NT2/D1 (cell line): ENCODE measurements around the gene DLGAP3.

ENCODE experiments used
- DNase-seq: peaks from one replicate; pipeline ENCODE4 v3.0.0-alpha.2; 2011; ENCODE audit warnings: low read depth, low spot score
- H3K27me3 ChIP-seq: 2 replicates; pipeline ENCODE4 v1.6.0; 2011; ENCODE audit warnings: mild to moderate bottlenecking; ENCODE audit not compliant: insufficient read length, insufficient read depth
- H3K36me3 ChIP-seq: 2 replicates; pipeline ENCODE4 v1.6.1; 2011; ENCODE audit warnings: mild to moderate bottlenecking, low read length, mixed read lengths; ENCODE audit not compliant: insufficient read depth, insufficient read length
- H3K4me1 ChIP-seq: 2 replicates; pipeline ENCODE4 v1.5.1; 2011; ENCODE audit not compliant: insufficient read depth, insufficient read length
- H3K4me3 ChIP-seq: 2 replicates; pipeline ENCODE4 v1.5.1; 2011; ENCODE audit warnings: low read depth; ENCODE audit not compliant: insufficient read length
- H3K9ac ChIP-seq: 2 replicates; pipeline ENCODE4 v1.6.0; 2011; ENCODE audit warnings: low read depth; ENCODE audit not compliant: insufficient read length
- H3K9me3 ChIP-seq: 2 replicates; pipeline ENCODE4 v1.5.1; 2011; ENCODE audit warnings: mild to moderate bottlenecking, low read length; ENCODE audit not compliant: insufficient read depth
- SUZ12 ChIP-seq: IDR thresholded peaks from 2 replicates; pipeline ENCODE4 v1.6.1; 2011; ENCODE audit not compliant: insufficient read length, insufficient read depth; ENCODE audit errors: extremely low read depth
- YY1 ChIP-seq: IDR thresholded peaks from 2 replicates; pipeline ENCODE4 v1.6.1; 2011; ENCODE audit not compliant: insufficient read length, insufficient read depth
- ZNF274 ChIP-seq: IDR thresholded peaks from 2 replicates; pipeline ENCODE4 v1.6.1; 2011; ENCODE audit warnings: mild to moderate bottlenecking, low read depth, low read length

DLGAP3 gene

GRCh38 chr1:34869760-34870159 lies 59.7 kb downstream of the DLGAP3 start:
- H3K4me3 ChIP-seq, result no peak overlapping the region
- no peaks in the 10 kb centered on the region for H3K36me3 ChIP-seq
- DNase-seq, result no peak
- H3K9me3 ChIP-seq, result no peaks in the 10 kb centered on the region
- no peak overlapping the region for H3K9ac ChIP-seq
- H3K27me3 ChIP-seq, result peaks cover 30% of the 10 kb centered on the region
- no peak for TF ChIP-seq YY1
- TF ChIP-seq SUZ12, result no peak
- no peak for TF ChIP-seq ZNF274
- no peaks in the 10 kb centered on the region for H3K4me1 ChIP-seq

GRCh38 chr1:34868230-34869049 lies 61.0 kb downstream of the DLGAP3 start:
- H3K27me3 ChIP-seq, result peaks cover 41% of the 10 kb centered on the region
- H3K36me3 ChIP-seq, result no peaks in the 10 kb centered on the region
- no peak for DNase-seq
- no peaks in the 10 kb centered on the region for H3K9me3 ChIP-seq
- H3K4me3 ChIP-seq, result no peak overlapping the region
- H3K4me1 ChIP-seq, result no peaks in the 10 kb centered on the region
- no peak overlapping the region for H3K9ac ChIP-seq
- TF ChIP-seq ZNF274 (no peak), YY1 (no peak), SUZ12 (no peak)

DNA sequence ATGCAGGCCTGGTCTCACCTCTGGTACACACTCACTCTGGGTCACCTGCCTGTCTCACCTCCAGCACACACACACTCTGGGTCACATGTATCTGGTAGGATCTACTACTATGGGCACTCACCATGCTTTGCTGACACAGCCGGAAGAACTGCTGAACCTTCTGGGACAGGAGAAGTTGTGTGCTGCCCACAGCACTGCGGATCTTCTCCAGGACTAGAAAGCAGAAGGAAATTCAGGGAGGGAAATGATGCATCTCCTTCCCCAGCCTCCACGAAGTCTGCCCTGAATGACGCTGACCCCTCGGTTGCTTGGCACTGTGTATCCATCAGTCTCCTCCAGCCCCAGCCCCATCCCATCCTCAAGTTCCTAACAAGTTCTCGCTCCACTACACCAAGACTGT lies 62.0 kb downstream of the DLGAP3 start:
- TF ChIP-seq ZNF274, result no peak
- TF ChIP-seq SUZ12, result no peak
- TF ChIP-seq YY1, result no peak
- Histone ChIP-seq H3K4me3 (no peak overlapping the region), H3K9me3 (no peaks in the 10 kb centered on the region), H3K27me3 (peaks cover 41% of the 10 kb centered on the region), H3K36me3 (no peaks in the 10 kb centered on the region), H3K9ac (no peak overlapping the region), H3K4me1 (no peaks in the 10 kb centered on the region)
- no peak for DNase-seq

DNA sequence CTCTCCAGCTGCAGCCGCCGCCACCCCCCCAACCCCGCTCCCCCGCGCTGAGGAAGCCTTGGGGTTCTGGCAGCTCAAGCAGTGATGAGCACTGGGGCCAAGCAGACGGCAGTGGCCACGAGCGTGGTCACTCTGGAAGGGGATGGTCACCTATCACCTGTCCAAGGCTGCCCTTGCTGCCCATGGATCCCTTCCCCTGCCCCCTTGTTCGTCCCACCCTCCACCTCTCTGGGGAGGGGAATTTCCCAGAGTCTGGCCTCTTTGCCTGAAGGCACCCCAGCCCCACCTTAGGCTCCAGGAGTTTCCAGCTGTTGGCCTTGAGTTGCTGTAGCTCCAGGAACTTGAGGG lies 62.7 kb downstream of the DLGAP3 start:
- peak overlapping the region; percentile 88 for H3K9ac ChIP-seq
- DNase-seq, result no peak

GRCh38 chr1:34865981-34866761 lies 63.3 kb downstream of the DLGAP3 start:
- Histone ChIP-seq H3K4me1 (no peaks in the 10 kb centered on the region), H3K9ac (peak overlapping the region; percentile 88), H3K36me3 (no peaks in the 10 kb centered on the region), H3K27me3 (peaks cover 41% of the 10 kb centered on the region), H3K4me3 (peak overlapping the region; percentile 64), H3K9me3 (no peaks in the 10 kb centered on the region)
- TF ChIP-seq ZNF274 (no peak), SUZ12 (peak; percentile 37), YY1 (no peak)
- DNase-seq, result peak; percentile 88

More for the DNA sequence above, 62.7 kb downstream of the DLGAP3 start:
- TF ChIP-seq SUZ12 (no peak), YY1 (no peak), ZNF274 (no peak)
- Histone ChIP-seq H3K36me3 (no peaks in the 10 kb centered on the region), H3K9me3 (no peaks in the 10 kb centered on the region), H3K4me3 (peak overlapping the region; percentile 64), H3K4me1 (no peaks in the 10 kb centered on the region), H3K27me3 (peaks cover 41% of the 10 kb centered on the region)

DNA sequence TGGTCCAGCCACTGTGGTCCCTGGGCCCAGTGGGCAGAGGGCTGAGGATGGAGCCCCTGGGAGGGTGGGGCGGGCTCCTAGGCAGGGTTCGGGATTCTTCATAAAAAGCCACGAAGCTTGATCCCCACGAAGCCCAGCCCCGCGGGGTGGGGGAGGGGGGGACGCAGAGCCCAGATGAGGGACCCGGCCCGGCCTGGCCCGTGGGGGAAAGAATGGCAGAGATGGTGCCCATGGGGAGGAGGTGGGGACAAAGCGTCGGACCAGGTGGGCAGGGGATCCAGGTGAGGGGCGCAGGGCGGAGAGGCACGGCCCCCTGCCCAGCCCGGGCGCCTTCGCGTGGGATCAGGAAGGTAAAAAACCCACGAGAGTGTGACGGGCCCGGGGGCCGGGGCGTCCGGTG lies 63.9 kb downstream of the DLGAP3 start:
- Histone ChIP-seq H3K4me1 (no peaks in the 10 kb centered on the region), H3K27me3 (peaks cover 41% of the 10 kb centered on the region), H3K9ac (peak overlapping the region; percentile 88), H3K9me3 (no peaks in the 10 kb centered on the region), H3K36me3 (no peaks in the 10 kb centered on the region), H3K4me3 (peak overlapping the region; percentile 64)
- TF ChIP-seq YY1, result no peak
- no peak for TF ChIP-seq ZNF274
- TF ChIP-seq SUZ12, result no peak
- DNase-seq, result no peak

GRCh38 chr1:34864759-34865158 lies 64.7 kb downstream of the DLGAP3 start:
- H3K9me3 ChIP-seq, result no peaks in the 10 kb centered on the region
- no peak for DNase-seq
- no peaks in the 10 kb centered on the region for H3K36me3 ChIP-seq
- TF ChIP-seq ZNF274 (no peak), YY1 (no peak), SUZ12 (no peak)
- no peak overlapping the region for H3K4me3 ChIP-seq
- no peak overlapping the region for H3K9ac ChIP-seq
- H3K4me1 ChIP-seq, result no peaks in the 10 kb centered on the region
- peaks cover 41% of the 10 kb centered on the region for H3K27me3 ChIP-seq
